Caco-2 (cell line): Measurements from ENCODE around the gene ANKDD1A. TPM values are rescaled to one million over a fixed set of nuclear protein-coding genes. Genes with fewer than 3 reads are reported as not detected.

Experiments
- BruUV-seq: library from RNA; stranded (reverse); fragments of 400-500 nt; replicated peaks from 2 replicates; lab custom pipeline; 2021; lab: Mats Ljungman, UMichigan
- CTCF ChIA-PET: fragments of 300-600 bp; sonication (Branson Sonifier 250); formaldehyde crosslinking; loops from one replicate; lab custom pipeline; 2022; ENCODE audit warnings: antibody characterized with exemption; lab: Charles Lee
- POLR2A ChIA-PET: fragments of 300-600 bp; sonication (Branson Sonifier 250); formaldehyde crosslinking; loops from one replicate; lab custom pipeline; 2022; ENCODE audit warnings: antibody characterized with exemption; lab: Charles Lee
- DNase-seq, 2 experiments: peaks; one replicate each; pipeline versions ENCODE4 v3.0.0 to v3.0.0-alpha.2; 2020 to 2022
- H3K27me3 ChIP-seq: replicated peaks from 2 replicates; pipeline ENCODE4 v1.6.0; 2011; ENCODE audit warnings: low read length; ENCODE audit not compliant: control insufficient read depth, insufficient read depth
- H3K36me3 ChIP-seq: 2 replicates; pipeline ENCODE4 v1.5.1; 2011; ENCODE audit warnings: low read length; ENCODE audit not compliant: control insufficient read depth, insufficient read depth
- H3K4me1 ChIP-seq: fragments of 250-450 bp; sonication (Bioruptor Pico); 2 replicates; pipeline ENCODE4 v1.5.1; 2020; ENCODE audit warnings: mild to moderate bottlenecking
- H3K4me3 ChIP-seq: 2 replicates; pipeline ENCODE4 v1.5.1; 2011; ENCODE audit warnings: low read depth, mild to moderate bottlenecking, control low read depth, low read length
- H3K9me3 ChIP-seq: fragments of 250-450 bp; sonication (Bioruptor Pico); 2 replicates; pipeline ENCODE4 v1.5.1; 2020; ENCODE audit warnings: mild to moderate bottlenecking, moderate library complexity
- H3K27ac Mint-ChIP-seq: one replicate; pipeline ENCODE4 v1.8.0; 2022; ENCODE audit warnings: mixed read lengths; ENCODE audit not compliant: unreplicated experiment
- H3K27me3 Mint-ChIP-seq: one replicate; pipeline ENCODE4 v1.8.0; 2022; ENCODE audit warnings: mixed read lengths; ENCODE audit not compliant: insufficient read depth, unreplicated experiment
- H3K36me3 Mint-ChIP-seq: one replicate; pipeline ENCODE4 v1.8.0; 2022; ENCODE audit warnings: mild to moderate bottlenecking, mixed read lengths; ENCODE audit not compliant: insufficient read depth, unreplicated experiment
- H3K4me1 Mint-ChIP-seq: one replicate; pipeline ENCODE4 v1.8.0; 2022; ENCODE audit warnings: low read depth, mixed read lengths; ENCODE audit not compliant: unreplicated experiment
- H3K4me3 Mint-ChIP-seq: one replicate; pipeline ENCODE4 v1.8.0; 2022; ENCODE audit warnings: mild to moderate bottlenecking, moderate library complexity, mixed read lengths; ENCODE audit not compliant: unreplicated experiment
- H3K9me3 Mint-ChIP-seq: one replicate; pipeline ENCODE4 v1.8.0; 2022; ENCODE audit warnings: mixed read lengths; ENCODE audit not compliant: unreplicated experiment
- CTCF ChIP-seq, 2 experiments: fragments of 200-600 bp in 1 of 2; IDR thresholded peaks; 1 replicate in 1 of 2; 2 replicates in 1 of 2; pipeline versions ENCODE4 v1.5.1 to v1.8.0; 2011 to 2022; ENCODE audit warnings: antibody characterized with exemption in 1 of 2, control low read depth in 1 of 2, inconsistent platforms in 1 of 2, low read depth in 1 of 2, low read length in 1 of 2, mild to moderate bottlenecking in 1 of 2, moderate library complexity in 1 of 2; ENCODE audit not compliant: insufficient read depth in 1 of 2, severe bottlenecking in 1 of 2, unreplicated experiment in 1 of 2
- intact Hi-C: fragments of 100-400 bp; cut with micrococcal nuclease; formaldehyde crosslinking; loops from one replicate; pipeline ENCODE4 v1.10.0; 2022; ENCODE audit not compliant: unreplicated experiment
- total RNA-seq: library from RNA; stranded (reverse); gene quantifications from 2 replicates; pipeline ENCODE4 v1.2.3, GENCODE V29; 2022

Gene ANKDD1A
- total RNA-seq, 1 experiment from 2014 or later: 1.6 TPM

- Mint-ChIP-seq H3K9me3 (no peaks in the 10 kb centered on the region), H3K27me3 (peaks cover 3% of the 10 kb centered on the region), H3K27ac (no peak overlapping the region), H3K4me3 (no peak overlapping the region), H3K4me1 (no peaks in the 10 kb centered on the region), H3K36me3 (no peaks in the 10 kb centered on the region)
- no peaks in the 10 kb centered on the region for H3K27me3 ChIP-seq
- DNase-seq: no peak
- POLR2A ChIA-PET: interaction anchor here (0.5 kb wide), 1 partner anchor 915 kb away, joined by 3 read pairs; no protein-coding TSS in a partner anchor
- intact Hi-C loops: loop anchor here (10.0 kb wide), 1 partner anchor 80 kb away; no protein-coding TSS in a partner anchor
- TF ChIP-seq CTCF (IDR thresholded peaks at IDR 0.05; ENCODE audit: insufficient read depth in 1 of 2, low read depth in 1 of 2, low read length in 1 of 2, severe bottlenecking in 1 of 2, unreplicated experiment in 1 of 2): no peak
- no TSS peak for BruUV-seq
- no peaks in the 10 kb centered on the region for H3K4me1 ChIP-seq
- no peaks in the 10 kb centered on the region for H3K9me3 ChIP-seq
- CTCF ChIA-PET: no interaction called here
- no peak overlapping the region for H3K4me3 ChIP-seq
- no peaks in the 10 kb centered on the region for H3K36me3 ChIP-seq
Measured at GRCh38 chr15:64944961-64945360, 33.3 kb downstream of the ANKDD1A start.

GRCh38 chr15:64947211-64947610 lies 35.5 kb downstream of the ANKDD1A start:
- H3K4me1 ChIP-seq: no peaks in the 10 kb centered on the region
- Mint-ChIP-seq H3K4me1 (peaks cover 12% of the 10 kb centered on the region), H3K9me3 (peaks cover 13% of the 10 kb centered on the region), H3K27me3 (no peaks in the 10 kb centered on the region), H3K36me3 (peaks cover 6% of the 10 kb centered on the region), H3K4me3 (no peak overlapping the region), H3K27ac (no peak overlapping the region)
- no peaks in the 10 kb centered on the region for H3K36me3 ChIP-seq
- no peaks in the 10 kb centered on the region for H3K9me3 ChIP-seq
- no peak for DNase-seq
- no peaks in the 10 kb centered on the region for H3K27me3 ChIP-seq
- ChIA-PET CTCF (interaction anchor here (0.5 kb wide), 1 partner anchor 42 kb away, joined by 8 read pairs; no protein-coding TSS in a partner anchor), POLR2A (interaction anchor here (0.6 kb wide), 1 partner anchor 219 kb away, joined by 4 read pairs; no protein-coding TSS in a partner anchor)
- H3K4me3 ChIP-seq: no peak overlapping the region
- no peak for TF ChIP-seq CTCF (IDR thresholded peaks at IDR 0.05; ENCODE audit: insufficient read depth in 1 of 2, low read depth in 1 of 2, low read length in 1 of 2, severe bottlenecking in 1 of 2, unreplicated experiment in 1 of 2)
- intact Hi-C loops: loop anchor here (10.0 kb wide), 1 partner anchor 82 kb away; no protein-coding TSS in a partner anchor
- no TSS peak for BruUV-seq

- TF ChIP-seq CTCF (IDR thresholded peaks at IDR 0.05; ENCODE audit: insufficient read depth in 1 of 2, low read depth in 1 of 2, low read length in 1 of 2, severe bottlenecking in 1 of 2, unreplicated experiment in 1 of 2): no peak
- peaks cover 6% of the 10 kb centered on the region for H3K36me3 Mint-ChIP-seq
- POLR2A ChIA-PET: no interaction called here
Measured at GRCh38 chr15:64948916-64949315, 37.2 kb downstream of the ANKDD1A start.

More at GRCh38 chr15:64948916-64949315, 37.2 kb downstream of the ANKDD1A start:
- Histone ChIP-seq H3K27me3 (no peaks in the 10 kb centered on the region), H3K36me3 (no peaks in the 10 kb centered on the region), H3K4me3 (no peak overlapping the region), H3K4me1 (no peaks in the 10 kb centered on the region), H3K9me3 (no peaks in the 10 kb centered on the region)
- no peak overlapping the region for H3K4me3 Mint-ChIP-seq
- H3K4me1 Mint-ChIP-seq: peaks cover 24% of the 10 kb centered on the region
- DNase-seq: no peak
- BruUV-seq: no TSS peak
- intact Hi-C loops: loop anchor here (10.0 kb wide), 1 partner anchor 84 kb away; no protein-coding TSS in a partner anchor
- no peak overlapping the region for H3K27ac Mint-ChIP-seq
- peaks cover 30% of the 10 kb centered on the region for H3K9me3 Mint-ChIP-seq
- H3K27me3 Mint-ChIP-seq: no peaks in the 10 kb centered on the region
- CTCF ChIA-PET: no interaction called here
